HG03442 (cell line): ENCODE results near the gene ING1.
"Not testable (repeated sequence)": the region's sequence is repeated elsewhere in the genome, so short reads cannot be mapped to it uniquely, and the experiment has no call there.

Experiments
- ATAC-seq: cut with Tn5 transposase; IDR thresholded peaks from one replicate; pipeline ENCODE4 v1.9.1; 2021; ENCODE audit warnings: mild to moderate bottlenecking, moderate library complexity; ENCODE audit not compliant: unreplicated experiment

Gene ING1, protein sequence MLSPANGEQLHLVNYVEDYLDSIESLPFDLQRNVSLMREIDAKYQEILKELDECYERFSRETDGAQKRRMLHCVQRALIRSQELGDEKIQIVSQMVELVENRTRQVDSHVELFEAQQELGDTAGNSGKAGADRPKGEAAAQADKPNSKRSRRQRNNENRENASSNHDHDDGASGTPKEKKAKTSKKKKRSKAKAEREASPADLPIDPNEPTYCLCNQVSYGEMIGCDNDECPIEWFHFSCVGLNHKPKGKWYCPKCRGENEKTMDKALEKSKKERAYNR

DNA sequence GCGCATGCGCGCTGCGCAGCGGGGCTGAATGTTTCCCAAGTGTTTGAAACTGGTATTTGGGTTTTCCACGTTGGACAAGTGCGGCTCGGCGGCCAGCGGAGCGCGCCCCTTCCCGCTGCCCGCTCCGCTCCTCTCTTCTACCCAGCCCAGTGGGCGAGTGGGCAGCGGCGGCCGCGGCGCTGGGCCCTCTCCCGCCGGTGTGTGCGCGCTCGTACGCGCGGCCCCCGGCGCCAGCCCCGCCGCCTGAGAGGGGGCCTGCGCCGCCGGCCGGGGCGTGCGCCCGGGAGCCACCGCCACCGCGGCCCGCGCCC lies at the start of gene ING1:
ING1 (plus strand) TSS at position 59 of the 311 bp plus-strand sequence. CDS start 450 bp downstream, outside the sequence.
- ATAC-seq: no peak

DNA sequence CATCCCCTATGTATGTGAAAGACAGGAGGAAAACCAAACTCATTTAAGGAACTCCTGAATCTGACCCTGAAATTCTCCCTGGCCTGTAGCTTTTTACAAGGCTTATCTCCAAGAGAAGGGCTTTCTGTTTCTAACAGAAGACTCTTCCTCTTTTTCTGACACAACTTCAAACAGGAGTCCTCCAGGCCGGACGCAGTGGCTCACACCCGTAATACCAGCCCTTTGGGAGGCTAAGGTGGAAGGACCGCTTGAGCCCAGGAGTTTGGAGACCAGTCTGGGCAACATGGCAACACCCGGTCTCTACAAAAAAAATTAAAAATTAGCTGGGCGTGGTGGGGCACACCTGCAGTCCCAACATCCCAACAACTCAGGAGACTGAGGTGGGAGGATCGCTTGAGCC lies 49.5 kb upstream of the ING1 start:
- ATAC-seq: no peak

DNA sequence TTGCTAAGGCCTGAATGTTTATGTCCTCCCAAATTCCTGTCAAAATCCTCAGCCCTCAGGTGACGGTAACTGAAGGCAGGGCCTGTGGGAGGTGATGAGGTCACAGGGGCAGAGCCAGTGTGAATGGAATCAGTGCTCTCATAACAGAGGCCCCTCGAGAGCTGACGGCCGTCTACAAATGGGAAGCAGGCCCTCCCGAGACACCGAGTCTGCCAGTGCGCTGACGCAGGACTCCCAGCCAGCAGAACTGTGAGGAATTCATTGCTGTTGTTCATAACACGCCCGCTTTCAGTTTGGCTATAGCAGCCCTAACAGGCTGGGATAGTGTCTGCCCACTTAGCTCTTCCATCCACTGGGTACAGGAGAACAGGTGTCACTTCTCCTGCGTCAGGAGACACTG lies 48.8 kb upstream of the ING1 start:
- ATAC-seq: no peak

DNA sequence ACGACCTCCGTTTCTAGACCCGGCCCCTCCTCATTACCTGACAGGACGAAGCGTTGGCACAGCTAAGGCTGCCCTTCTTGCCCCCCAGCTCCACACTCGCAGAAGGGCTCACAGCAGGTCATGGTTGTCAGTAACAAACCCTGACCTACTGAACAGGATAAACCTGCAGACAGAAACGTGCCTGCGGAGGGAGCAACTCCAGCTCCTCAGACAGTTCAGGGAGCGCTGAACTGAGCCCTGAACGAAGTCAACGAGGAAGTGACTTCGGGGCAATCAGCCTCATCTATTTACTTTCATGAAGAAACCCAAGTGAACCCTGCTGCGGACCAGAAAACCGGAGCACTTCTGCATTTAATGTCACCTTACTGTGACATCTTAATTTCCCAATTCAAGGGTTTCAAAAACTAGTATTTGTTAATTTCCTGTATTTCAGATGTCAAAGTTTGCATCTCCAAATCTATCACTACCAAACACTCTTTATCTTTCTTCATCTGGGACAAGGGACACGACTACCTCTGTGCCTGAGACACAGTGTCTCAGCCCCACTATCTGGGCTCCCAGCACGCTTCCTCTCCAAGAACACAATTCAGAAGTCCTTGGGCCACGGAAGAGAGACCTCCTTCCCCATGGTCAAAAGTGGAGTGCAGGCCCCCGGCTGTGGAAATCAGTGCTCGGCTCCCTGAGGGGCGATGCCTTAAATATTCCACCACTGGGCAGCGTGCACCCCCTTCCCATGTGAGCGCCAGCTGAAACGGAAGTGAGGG lies 47.8 kb upstream of the ING1 start:
- no peak for ATAC-seq

DNA sequence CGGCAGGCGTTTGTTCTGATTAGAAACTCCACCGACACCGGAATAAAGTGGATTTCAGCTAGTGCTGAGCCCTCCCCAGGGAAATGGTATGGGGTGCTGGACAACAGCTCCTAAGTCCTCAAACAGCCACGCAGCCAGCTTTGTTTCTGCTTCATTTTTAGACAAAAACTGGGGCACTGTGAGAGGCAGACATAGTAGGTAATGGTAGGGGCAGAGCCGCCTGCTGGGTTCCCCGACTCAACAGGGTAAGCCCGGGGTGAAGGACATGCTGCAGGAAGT lies 47.3 kb upstream of the ING1 start:
- no peak for ATAC-seq

DNA sequence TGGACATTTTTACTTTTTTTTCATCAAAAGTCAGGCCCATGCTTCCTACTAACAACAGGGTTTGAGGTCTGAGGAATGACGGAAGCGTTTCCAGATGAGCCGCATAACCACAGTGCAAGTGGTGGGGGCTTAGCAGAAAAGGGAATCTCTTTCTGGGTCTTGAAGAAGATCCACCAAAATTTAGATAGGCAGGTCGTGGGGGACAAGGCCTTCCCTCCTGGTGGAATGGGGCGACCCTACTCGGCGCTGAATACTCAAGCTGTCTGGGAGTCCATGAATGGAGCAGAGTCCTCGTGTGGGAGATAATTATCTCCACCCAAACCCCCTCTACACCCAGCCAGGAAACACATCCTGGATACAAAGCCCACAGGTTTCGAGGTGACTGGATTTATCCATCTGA lies 44.5 kb upstream of the ING1 start:
- ATAC-seq: no peak

DNA sequence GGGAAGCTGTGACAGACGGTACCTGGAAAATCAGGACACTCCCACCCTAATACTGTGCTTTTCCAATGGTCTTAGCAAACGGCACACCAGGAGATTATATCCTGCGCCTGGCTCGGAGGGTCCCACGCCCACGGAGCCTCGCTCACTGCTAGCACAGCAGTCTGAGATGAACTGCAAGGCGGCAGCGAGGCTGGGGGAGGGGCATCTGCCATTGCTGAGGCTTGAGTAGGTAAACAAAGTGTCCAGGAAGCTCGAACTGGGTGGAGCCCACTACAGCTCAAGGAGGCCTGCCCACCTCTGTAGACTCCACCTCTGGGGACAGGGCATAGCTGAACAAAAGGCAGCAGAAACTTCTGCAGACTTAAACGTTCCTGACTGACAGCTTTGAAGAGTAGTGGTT lies 43.7 kb upstream of the ING1 start:
- ATAC-seq: not testable (repeated sequence)

DNA sequence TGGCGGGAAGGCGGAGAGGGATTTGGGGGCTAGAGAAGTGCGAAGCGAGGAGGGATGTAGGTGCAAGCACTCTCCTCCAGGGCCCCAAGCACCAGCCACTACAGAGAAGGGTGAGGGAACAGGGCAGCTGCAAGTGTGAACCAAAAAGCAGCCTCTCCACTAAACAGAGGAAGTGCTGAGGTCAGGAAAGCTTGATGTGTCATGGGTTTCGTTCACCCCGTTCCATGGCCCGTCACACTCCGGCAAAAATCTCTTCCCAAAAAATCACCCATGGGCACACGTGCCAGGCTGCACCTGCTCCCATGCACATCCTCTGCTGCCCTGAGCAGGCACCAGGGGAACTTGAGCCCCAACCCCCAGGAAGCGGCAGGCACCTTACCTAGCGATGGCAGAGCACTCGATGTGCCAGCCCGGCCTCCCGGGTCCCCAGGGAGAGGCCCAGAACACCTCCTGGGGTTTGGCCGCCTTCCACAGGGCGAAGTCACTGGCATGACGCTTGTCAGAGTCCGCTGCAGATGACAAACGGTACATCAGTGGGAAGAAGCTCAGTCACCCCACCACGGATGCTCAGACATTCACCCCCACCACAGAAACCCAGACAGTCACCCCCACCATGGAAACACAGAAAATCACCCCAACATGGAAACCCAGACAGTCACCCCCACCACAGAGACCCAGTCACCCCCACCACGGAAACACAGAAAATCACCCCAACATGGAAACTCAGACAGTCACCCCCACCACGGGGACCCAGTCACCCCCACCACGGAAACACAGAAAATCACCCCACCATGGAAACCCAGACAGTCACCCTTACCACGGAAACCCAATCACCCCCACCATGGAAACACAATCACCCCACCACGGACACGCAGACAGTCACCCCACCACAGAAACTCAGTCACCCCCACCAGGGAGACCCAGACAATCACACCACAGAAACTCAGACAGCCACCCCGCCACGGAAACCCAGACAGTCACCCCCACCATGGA lies 36.6 kb upstream of the ING1 start:
- peak; percentile 68 for ATAC-seq

DNA sequence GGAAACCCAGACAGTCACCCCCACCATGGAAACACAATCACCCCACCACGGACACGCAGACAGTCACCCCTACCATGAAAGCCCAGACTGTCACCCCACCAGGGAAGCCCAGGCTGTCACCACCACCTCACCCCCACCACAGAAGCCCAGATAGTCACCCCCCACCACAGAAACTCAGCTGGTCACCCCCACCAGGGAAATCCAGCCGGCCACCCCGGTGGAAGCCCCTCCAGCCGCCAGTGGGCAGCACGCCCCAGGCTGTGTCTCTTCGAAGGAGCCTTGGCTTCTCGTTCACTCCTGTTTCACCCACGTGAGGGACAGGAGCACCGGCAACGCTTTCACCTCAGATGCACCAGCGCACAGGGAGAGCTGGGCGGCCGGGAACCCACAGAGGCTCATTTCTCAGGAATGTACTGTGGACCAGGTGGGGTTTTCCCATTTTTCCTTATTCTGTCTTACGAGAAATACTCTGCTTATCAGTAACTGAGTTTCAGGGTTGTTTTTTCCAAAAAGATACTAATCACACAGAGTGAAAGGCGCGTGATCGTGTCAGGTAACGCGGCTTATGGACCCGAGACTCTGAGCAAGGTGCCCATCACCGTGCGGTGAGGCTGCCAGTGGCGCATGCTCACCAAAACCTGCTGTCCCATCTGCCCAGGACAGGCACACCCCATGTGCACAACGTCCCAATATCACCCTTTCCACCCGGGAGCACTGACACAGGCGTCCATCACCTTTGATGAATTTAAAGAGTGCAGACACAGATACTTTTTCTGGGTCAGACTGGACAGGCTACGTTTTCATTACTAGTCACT lies 35.6 kb upstream of the ING1 start:
- no peak for ATAC-seq

DNA sequence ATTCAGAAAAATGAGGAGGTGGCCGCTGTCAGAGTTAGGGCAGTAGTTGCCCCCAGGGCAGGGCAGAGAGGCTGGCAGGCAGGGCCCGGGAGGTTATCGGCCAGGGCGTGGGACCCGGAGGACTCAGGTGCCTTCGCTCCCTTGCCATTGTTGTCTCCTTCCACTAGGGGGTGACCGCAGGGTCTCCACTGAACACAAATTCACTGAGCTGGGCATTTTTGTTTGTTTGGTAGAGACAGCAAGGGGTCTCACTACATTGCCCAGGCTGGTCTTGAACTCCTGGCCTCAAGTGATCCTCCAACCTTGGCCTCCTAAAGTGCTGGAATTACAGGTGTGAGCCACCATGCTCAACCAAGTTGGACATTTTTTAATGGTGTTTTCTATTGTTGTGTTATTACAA lies 32.6 kb upstream of the ING1 start:
- ATAC-seq: no peak

DNA sequence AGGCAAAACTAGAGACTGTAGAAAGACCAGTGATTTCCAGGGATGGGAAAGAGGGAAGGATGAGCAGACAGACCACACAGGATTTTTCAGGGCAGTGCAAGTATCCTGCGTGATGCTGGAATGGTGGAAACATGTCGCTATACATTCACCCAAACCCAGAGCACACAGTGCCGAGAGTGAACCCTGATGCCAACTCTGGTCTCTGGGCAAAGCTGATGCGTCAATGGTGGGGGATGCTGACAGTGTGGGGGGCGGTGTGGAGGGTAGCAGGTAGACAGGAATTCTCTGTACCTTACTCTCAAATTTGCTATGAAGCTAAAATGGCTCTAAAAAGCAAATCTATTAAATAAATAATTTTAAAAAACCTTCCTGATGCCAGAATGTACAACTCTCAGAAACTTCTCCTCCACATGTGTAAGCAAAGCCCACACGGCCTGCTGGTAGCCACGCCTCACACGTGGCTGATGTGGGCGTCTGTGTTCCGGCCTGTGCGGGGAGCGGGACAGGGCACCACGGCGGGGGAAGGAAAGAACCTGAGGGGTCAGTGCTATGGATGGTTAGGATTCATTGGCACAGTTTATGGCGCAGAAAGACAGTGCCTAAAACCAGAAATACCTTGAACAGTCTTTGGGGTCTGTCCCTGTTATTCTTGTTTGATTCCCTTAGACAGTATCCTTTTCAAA lies 31.5 kb upstream of the ING1 start:
- ATAC-seq: no peak

DNA sequence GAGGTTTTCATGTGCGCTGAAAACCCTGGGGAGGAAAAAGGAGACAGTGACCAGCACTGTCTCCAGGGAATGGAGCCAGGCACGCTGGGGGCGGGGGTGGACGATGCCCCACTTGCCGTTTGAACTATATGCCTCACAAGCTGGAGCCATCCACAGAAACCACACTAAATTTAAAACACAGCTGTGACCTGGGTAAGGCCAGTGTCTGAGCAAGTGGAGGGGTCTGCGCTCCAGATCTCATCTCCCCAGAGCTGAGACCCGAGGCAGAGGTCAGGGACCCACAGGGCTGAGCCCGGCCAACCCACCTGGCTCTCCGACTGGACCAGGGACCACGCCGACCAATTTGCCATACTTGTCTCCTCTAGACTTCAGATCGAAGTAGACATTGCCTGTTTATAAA lies 30.8 kb upstream of the ING1 start:
- no peak for ATAC-seq

DNA sequence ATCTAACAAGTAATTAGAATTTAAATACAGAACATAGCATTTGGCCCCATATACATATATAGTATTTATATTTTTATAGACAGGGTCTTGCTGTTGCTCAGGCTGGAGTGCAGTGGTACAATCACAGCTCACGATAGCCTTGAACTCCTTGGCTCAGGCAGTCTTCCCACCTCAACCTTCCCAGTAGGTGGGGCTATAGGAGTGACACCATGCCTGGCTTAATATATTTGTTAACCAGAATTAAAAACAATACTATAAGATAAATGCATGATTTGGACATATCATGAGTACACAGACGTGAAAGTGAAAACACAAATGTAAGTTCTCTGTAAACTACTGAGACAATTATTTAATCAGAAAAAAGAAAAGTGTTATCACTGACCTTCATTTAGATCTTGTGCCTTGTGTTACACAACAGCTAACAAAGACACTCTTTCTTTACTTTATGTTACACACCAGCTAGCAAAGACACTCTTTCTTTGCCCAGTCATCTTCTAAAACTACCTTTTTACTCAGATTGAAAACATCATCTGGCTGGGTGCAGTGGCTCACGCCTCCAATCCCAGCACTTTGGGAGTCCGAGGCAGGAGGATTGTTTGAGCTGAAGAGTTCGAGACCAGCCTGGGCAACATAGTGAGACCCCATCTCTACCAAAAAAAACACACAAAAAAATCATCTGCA lies 30.2 kb upstream of the ING1 start:
- no peak for ATAC-seq

DNA sequence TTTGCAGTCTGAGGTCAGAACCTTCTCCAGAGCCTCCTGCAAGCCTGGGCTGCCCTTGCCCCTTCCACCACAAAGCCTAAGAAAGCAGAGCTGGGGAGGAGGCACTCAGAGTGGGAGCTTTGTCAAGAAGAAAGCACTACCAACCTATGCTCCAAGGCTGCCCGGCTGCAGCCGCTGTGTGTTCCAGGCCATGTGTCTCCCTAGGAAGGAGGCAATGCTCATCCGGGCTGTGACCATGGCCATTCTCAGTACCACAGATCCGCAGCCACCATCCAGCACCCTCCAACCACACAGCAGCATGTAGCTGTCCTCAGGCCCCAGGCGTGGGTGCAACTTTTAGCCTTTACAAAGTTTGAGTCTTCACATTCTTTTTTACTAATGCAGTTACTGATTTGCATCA lies 29.6 kb upstream of the ING1 start:
- ATAC-seq: no peak

DNA sequence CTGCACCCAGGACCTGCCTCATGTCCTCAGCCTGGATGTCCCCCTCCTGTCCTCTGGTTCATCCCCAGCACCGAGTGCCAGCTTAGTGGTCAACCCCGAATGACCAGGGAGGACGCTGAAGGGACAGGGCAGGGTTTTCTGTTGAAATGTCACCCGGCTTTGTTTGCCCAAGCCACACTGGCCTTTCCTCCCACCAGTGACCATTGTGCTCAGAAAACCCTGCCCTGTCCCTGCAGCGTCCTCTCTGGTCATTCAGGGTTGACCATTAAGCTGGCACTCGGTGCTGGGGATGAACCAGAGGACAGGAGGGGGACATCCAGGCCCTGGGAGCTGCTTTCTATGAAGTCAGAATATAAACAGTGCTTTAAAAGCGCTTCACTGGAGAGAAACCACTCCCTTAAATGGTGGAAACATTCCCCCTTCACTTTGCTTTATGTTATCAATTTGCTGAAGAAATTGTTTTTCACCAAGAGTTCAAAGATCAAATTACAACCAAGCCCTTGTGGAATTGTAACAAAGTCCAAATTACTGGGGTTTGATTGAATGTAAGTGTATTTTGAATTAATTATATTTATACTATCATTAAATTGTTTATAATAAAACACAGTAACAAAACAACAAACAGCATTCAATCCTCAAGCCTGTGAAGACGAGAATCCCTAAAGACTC lies 29.0 kb upstream of the ING1 start:
- ATAC-seq: no peak

DNA sequence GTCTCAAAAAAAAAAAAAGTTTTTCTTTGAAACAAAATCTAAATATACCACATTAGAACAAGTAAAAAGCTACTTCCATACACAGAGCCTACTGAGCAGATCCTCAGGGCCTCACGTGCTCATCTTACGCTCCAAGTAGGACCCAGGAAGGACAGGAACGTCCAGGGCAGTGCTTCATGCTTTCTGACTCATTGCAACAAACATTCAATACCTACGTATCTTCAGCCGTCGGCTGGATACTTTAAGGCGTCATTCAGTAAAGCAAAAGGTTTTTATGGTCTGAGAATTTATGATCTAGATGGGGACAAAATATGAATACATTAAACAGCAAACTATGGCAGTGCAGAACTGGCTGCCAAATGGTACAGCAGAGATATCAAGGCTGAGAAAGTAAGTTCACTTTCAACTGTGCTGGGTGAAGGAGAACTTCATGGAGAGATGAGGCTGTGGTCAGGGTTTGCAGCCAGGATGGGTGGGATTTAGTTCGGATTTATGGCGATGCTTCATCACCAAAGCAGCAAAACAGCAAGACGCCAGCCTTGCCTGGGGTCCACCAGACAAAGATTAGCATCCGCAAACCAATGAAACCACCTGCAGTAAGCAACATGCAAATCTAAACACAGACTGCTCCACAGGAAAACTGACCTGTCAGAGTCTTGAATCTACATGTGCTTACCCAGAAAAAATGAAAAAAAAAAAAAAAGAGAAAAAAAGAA lies 28.0 kb upstream of the ING1 start:
- no peak for ATAC-seq

DNA sequence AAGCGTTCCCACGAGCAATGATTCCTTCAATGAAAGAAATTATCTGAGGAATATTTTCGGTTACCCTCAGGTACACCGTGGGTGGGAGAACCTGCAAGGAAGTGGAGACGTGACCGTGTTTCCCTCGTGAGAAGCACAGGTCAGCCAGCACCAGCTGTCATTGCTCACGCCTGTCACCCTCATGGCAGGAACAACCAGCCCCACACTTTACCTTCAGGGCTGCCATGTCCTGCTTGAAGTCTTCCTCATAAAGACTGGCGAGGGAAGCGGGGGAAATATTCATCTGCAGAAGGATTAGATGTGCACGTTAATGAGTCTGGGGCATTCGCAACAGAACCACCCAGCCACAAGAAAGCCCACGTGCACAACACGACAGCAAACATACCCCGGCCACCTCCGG lies 25.8 kb upstream of the ING1 start:
- no peak for ATAC-seq

DNA sequence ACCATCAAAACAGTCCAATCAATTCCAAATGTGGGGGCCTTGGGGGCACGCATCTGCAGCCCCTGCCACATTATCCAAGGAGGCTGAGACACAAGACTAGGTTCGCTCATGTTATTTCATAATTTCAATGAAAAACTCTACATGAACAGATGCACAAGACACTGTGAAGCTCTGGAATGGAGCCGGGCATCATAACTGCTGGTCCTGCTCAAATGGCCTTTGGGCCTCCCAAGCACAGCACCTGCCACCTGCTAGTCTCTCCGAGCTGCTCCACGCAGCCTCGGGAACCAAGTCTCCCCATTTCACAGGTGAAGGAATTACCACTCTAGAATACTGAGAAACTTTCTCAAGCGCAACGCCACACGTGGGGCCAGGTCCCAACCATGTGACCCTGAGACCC lies 24.5 kb upstream of the ING1 start:
- no peak for ATAC-seq

DNA sequence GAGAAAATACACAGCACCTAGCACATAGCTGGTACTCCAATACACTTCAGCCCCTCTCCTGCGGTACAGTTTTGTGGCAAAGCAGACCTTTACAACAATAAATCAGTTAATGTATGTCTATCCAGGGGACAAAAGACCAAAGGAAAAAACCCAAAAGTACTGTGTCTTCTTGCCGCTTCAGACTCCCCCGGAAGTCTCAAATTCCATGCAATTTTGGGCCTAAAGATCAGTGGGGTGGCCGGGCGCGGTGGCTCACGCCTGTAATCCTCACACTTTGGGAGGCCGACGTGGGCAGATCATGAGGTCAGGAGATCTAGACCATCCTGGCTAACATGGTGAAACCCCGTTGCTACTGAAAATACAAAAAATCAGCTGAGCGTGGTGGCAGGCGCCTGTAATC lies 23.8 kb upstream of the ING1 start:
- no peak for ATAC-seq
